ENCODE results near the gene IL16. TPM values are rescaled to one million over a fixed set of nuclear protein-coding genes. Genes with fewer than 3 reads are reported as not detected.

IL16 gene
- total and polyA plus RNA-seq, 2 donors from 2014 or later = 1.4 to 19.9 TPM

DNA sequence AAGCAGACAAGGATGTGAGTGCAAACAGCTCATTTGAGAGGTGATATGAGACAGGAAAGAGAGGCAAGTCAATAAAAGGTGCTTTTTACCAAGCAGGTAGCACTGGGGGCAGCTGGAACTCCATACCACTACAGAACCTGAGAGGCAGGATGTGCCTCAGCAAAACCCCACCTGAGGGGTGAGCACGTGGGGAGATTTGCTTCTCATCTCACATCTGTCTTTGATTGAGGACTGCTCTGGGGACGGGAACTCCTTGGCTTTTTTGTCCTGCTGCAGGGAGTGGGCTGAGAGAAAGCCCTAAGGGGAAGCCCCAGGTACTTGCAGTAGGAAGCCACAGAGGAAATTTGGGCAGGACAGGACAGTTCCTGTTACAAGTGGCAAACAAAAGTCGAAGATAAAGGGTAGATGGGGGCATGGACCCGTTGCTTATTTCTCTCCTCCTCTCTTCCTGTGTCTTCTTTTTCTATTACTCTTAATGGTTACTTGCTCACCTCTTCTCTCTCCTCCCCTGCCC lies 35.5 kb upstream of the IL16 start:
- H3K4me1 ChIP-seq (ENCODE audit: control insufficient read depth in 2 of 3, insufficient read depth in 2 of 3, low read depth in 1 of 3, low read length in 3 of 3) = peaks cover 0 to 7% (median 0%) of the 10 kb centered on the region in 3 donors
- H3K9ac ChIP-seq (ENCODE audit: low read length in 3 of 3) = no peak overlapping the region
- no peaks in the 10 kb centered on the region for H3K27me3 ChIP-seq (ENCODE audit: control insufficient read depth, insufficient read depth, low read length)
- H3K9me3 ChIP-seq (ENCODE audit: control insufficient read depth in 2 of 3, insufficient read depth in 1 of 3, low read length in 3 of 3) = no peaks in the 10 kb centered on the region
- H3K36me3 ChIP-seq (ENCODE audit: control insufficient read depth in 2 of 3, insufficient read depth in 3 of 3, low read length in 3 of 3) = no peaks in the 10 kb centered on the region
- H3K4me3 ChIP-seq (ENCODE audit: low read length in 3 of 3) = no peak overlapping the region
- FAIRE-seq (no peak), DNase-seq (no peak)
- H3K27ac ChIP-seq (ENCODE audit: low read depth in 2 of 2, low read length in 2 of 2) = no peak overlapping the region
- TF ChIP-seq, protein P1, sequence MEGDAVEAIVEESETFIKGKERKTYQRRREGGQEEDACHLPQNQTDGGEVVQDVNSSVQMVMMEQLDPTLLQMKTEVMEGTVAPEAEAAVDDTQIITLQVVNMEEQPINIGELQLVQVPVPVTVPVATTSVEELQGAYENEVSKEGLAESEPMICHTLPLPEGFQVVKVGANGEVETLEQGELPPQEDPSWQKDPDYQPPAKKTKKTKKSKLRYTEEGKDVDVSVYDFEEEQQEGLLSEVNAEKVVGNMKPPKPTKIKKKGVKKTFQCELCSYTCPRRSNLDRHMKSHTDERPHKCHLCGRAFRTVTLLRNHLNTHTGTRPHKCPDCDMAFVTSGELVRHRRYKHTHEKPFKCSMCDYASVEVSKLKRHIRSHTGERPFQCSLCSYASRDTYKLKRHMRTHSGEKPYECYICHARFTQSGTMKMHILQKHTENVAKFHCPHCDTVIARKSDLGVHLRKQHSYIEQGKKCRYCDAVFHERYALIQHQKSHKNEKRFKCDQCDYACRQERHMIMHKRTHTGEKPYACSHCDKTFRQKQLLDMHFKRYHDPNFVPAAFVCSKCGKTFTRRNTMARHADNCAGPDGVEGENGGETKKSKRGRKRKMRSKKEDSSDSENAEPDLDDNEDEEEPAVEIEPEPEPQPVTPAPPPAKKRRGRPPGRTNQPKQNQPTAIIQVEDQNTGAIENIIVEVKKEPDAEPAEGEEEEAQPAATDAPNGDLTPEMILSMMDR (IDR thresholded peaks at IDR 0.05; ENCODE audit: borderline replicate concordance, extremely low read depth, insufficient read depth) = no peak
- intact Hi-C loops (cut with DNase I) = no loop called here

DNA sequence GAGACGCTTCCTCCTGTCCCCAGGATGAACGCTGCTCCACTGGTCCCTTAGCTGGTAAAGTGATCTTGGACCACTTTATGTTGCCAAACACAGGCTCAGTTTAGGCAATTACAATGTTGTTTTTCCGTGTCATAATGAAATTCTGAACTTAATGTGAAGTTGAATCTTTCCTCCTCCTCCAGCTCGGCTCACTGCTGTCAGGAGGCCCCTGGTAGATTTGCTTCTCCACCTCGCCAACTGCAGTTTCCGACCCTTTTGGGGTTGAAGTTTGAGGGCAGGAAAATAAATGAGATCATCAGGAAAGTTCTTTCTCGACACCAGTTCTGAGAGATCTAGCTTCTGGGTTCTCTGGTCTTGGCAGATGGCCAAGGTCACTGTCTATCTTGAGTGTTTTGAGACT lies 34.8 kb upstream of the IL16 start:
- Histone ChIP-seq H3K4me3 (ENCODE audit: low read length in 3 of 3) (no peak overlapping the region), H3K27me3 (ENCODE audit: control insufficient read depth, insufficient read depth, low read length) (no peaks in the 10 kb centered on the region), H3K4me1 (ENCODE audit: control insufficient read depth in 2 of 3, insufficient read depth in 2 of 3, low read depth in 1 of 3, low read length in 3 of 3) (peaks cover 0 to 7% (median 0%) of the 10 kb centered on the region in 3 donors), H3K36me3 (ENCODE audit: control insufficient read depth in 2 of 3, insufficient read depth in 3 of 3, low read length in 3 of 3) (no peaks in the 10 kb centered on the region), H3K9me3 (ENCODE audit: control insufficient read depth in 2 of 3, insufficient read depth in 1 of 3, low read length in 3 of 3) (no peaks in the 10 kb centered on the region), H3K27ac (ENCODE audit: low read depth in 2 of 2, low read length in 2 of 2) (no peak overlapping the region), H3K9ac (ENCODE audit: low read length in 3 of 3) (no peak overlapping the region)
- intact Hi-C loops (cut with DNase I) = no loop called here
- DNase-seq (no peak), FAIRE-seq (no peak)
- TF ChIP-seq, protein P1 (IDR thresholded peaks at IDR 0.05; ENCODE audit: borderline replicate concordance, extremely low read depth, insufficient read depth) = no peak

DNA sequence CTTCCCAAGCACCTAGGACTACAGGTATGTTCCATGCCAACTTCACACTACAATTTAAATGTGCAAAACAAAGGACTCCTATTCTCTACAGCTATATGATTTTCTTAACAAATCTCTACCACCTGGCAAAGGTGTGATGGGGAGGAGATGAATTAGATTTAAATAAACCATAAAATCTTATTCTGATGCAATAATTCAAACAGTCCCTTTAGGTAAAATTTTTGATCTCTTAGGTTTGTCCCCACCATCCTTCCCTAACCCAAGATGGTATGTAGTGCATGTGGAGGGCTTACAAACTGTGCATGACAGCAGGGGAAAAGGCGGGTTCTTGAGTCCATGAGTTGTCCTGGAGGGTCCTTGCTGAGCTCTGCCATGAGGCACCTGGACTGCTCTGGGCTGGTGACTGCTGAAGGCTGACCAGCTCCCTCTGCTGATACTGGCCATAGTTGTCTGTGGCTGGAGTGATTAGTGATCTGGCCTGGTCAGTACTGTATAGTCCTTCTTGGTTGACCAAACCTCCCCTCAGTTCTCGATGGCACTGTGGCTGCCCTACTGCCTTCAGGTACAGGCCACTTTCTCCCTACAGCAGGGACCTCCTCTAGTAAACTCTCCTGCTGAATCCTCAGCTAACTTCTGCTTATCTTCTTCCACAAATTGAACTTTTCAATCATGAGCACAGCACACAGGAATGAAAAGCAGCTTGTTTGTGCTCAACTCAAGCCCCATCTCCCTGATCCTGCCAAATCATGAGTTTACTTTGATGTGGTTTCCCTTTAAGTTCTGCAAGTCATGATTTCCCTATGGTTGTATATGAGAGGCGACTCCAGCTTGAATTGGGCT lies 32.5 kb upstream of the IL16 start:
- H3K27me3 ChIP-seq (ENCODE audit: control insufficient read depth, insufficient read depth, low read length) = no peaks in the 10 kb centered on the region
- H3K9ac ChIP-seq (ENCODE audit: low read length in 3 of 3) = no peak overlapping the region
- DNase-seq (no peak), FAIRE-seq (no peak)
- H3K4me1 ChIP-seq (ENCODE audit: control insufficient read depth in 2 of 3, insufficient read depth in 2 of 3, low read depth in 1 of 3, low read length in 3 of 3) = peaks cover 0 to 7% (median 0%) of the 10 kb centered on the region in 3 donors
- H3K36me3 ChIP-seq (ENCODE audit: control insufficient read depth in 2 of 3, insufficient read depth in 3 of 3, low read length in 3 of 3) = no peaks in the 10 kb centered on the region
- TF ChIP-seq, protein P1 (IDR thresholded peaks at IDR 0.05; ENCODE audit: borderline replicate concordance, extremely low read depth, insufficient read depth) = no peak
- H3K4me3 ChIP-seq (ENCODE audit: low read length in 3 of 3) = no peak overlapping the region
- intact Hi-C loops (cut with DNase I) = no loop called here
- H3K9me3 ChIP-seq (ENCODE audit: control insufficient read depth in 2 of 3, insufficient read depth in 1 of 3, low read length in 3 of 3) = no peaks in the 10 kb centered on the region
- no peak overlapping the region for H3K27ac ChIP-seq (ENCODE audit: low read depth in 2 of 2, low read length in 2 of 2)
